Measurements from ENCODE around the gene UBQLNL. TPM values are rescaled to one million over a fixed set of nuclear protein-coding genes. Genes with fewer than 3 reads are reported as not detected.

Gene UBQLNL
- total RNA-seq, 1 donor from 2014 or later = 0.21 TPM

DNA sequence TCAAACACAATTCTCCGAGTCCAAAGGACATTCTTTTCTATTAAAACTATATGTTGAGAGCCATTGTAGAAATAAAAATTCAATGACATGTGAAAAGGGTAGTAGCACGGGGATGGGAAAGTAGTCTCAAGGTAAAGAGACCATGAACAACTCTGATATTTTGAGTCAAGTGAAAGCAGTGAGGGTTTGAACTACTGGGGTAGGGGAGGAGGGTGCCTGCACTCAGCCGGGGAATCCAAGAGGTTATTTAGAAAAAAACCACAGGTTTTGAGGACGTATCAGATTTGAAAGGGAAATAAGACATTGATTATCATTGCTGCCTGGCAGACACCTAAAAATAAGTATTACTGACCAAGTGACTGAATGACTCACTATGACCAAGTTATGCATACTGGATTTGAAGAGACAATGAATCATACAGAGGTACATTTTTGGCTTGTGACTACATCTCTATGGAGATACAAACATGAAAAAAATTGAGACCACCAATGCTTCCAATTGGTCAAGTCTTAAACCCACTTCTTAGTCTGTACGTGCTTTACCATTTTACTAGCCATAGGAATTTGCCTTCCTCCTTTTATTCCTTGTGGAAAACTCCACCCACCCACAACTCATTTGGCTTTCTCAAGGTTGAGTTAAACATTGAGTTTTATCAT, 34.1 kb upstream of the UBQLNL start:
- Histone ChIP-seq H3K4me3 (ENCODE audit: low read depth, low read length) (no peak overlapping the region), H3K27me3 (ENCODE audit: control insufficient read depth, insufficient read depth, low read length) (no peaks in the 10 kb centered on the region), H3K36me3 (ENCODE audit: control insufficient read depth, insufficient read depth, low read length) (no peaks in the 10 kb centered on the region)
- peak; percentile 51 for DNase-seq (ENCODE audit: low read depth)
- TF ChIP-seq, protein P1, sequence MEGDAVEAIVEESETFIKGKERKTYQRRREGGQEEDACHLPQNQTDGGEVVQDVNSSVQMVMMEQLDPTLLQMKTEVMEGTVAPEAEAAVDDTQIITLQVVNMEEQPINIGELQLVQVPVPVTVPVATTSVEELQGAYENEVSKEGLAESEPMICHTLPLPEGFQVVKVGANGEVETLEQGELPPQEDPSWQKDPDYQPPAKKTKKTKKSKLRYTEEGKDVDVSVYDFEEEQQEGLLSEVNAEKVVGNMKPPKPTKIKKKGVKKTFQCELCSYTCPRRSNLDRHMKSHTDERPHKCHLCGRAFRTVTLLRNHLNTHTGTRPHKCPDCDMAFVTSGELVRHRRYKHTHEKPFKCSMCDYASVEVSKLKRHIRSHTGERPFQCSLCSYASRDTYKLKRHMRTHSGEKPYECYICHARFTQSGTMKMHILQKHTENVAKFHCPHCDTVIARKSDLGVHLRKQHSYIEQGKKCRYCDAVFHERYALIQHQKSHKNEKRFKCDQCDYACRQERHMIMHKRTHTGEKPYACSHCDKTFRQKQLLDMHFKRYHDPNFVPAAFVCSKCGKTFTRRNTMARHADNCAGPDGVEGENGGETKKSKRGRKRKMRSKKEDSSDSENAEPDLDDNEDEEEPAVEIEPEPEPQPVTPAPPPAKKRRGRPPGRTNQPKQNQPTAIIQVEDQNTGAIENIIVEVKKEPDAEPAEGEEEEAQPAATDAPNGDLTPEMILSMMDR (IDR thresholded peaks at IDR 0.05; ENCODE audit: insufficient read depth, low read length, poor library complexity, severe bottlenecking) = no peak

DNA sequence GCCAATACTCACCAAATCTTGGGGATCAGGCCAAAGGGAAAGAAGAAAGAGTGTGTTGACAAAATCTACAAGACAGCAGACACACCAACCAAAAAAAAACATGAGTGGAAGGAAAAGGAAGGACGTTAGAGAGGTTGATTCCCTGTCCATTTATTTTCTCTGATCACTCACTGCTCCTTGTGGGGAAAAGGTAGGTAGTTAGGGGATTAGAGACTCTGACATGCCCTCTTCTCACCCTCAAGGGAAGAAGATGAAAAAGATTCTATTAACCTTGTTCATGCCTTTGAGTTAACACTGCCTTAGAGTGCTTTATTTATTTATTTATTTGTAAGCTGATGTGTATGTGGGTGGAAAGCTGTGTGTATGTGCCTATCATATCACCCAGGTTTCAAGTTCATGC, 31.9 kb upstream of the UBQLNL start, which contains the start of gene OR52H1:
Gene OR52H1 (minus strand): TSS at position 101 of the 400 bp plus-strand sequence. CDS start 3,035 bp downstream, outside the sequence.
- TF ChIP-seq, protein P1 (IDR thresholded peaks at IDR 0.05; ENCODE audit: insufficient read depth, low read length, poor library complexity, severe bottlenecking) = no peak
- no peaks in the 10 kb centered on the region for H3K36me3 ChIP-seq (ENCODE audit: control insufficient read depth, insufficient read depth, low read length)

DNA sequence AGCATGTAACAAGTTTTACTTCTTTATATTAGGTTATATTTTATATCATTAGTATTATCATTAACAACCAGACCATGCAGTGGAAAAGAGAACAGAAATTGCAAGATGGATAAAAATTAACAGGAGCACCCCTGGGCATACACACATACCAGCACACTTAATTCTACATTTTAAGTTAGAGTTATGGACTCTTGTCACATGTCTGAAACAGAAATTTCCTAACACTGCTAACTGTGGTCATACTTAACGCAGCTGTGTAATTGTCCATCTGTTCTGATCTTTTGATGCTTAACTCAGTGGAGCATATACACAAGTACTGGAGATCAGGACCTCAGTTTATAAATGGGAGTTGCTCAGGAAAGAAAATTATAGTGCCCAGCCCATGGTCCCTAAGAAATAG, 31.5 kb upstream of the UBQLNL start:
- TF ChIP-seq, protein P1 (IDR thresholded peaks at IDR 0.05; ENCODE audit: insufficient read depth, low read length, poor library complexity, severe bottlenecking) = no peak
- no peaks in the 10 kb centered on the region for H3K36me3 ChIP-seq (ENCODE audit: control insufficient read depth, insufficient read depth, low read length)
- no peak for DNase-seq (ENCODE audit: low read depth)
- H3K27me3 ChIP-seq (ENCODE audit: control insufficient read depth, insufficient read depth, low read length) = no peaks in the 10 kb centered on the region
- no peak overlapping the region for H3K4me3 ChIP-seq (ENCODE audit: low read depth, low read length)

More for the DNA sequence above, 31.9 kb upstream of the UBQLNL start, which contains the start of gene OR52H1:
- no peak for DNase-seq (ENCODE audit: low read depth)
- Histone ChIP-seq H3K4me3 (ENCODE audit: low read depth, low read length) (no peak within 1 kb of the TSS), H3K27me3 (ENCODE audit: control insufficient read depth, insufficient read depth, low read length) (no peaks in the 10 kb centered on the region)

DNA sequence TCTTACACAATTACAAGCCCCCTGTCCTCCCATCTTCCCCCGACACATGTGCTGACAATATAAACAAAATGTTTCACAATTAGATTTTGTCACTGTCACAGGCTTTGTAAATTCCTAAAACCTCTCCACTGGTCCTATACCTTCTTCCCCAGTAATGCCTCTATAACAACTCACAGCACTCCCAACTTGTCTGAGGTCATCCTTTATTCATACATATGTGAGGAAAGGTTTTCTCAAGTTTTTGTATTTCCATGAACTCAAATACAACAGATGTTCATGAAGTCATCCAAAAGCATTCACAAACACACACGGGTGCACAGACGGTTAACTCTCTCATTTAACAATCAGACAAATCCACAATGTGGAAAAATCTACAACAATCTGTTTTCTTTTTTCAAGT, 30.0 kb upstream of the UBQLNL start:
- H3K27me3 ChIP-seq (ENCODE audit: control insufficient read depth, insufficient read depth, low read length) = no peaks in the 10 kb centered on the region
- H3K36me3 ChIP-seq (ENCODE audit: control insufficient read depth, insufficient read depth, low read length) = no peaks in the 10 kb centered on the region
- no peak overlapping the region for H3K4me3 ChIP-seq (ENCODE audit: low read depth, low read length)
- DNase-seq (ENCODE audit: low read depth) = peak; percentile 21
- TF ChIP-seq, protein P1 (IDR thresholded peaks at IDR 0.05; ENCODE audit: insufficient read depth, low read length, poor library complexity, severe bottlenecking) = no peak

DNA sequence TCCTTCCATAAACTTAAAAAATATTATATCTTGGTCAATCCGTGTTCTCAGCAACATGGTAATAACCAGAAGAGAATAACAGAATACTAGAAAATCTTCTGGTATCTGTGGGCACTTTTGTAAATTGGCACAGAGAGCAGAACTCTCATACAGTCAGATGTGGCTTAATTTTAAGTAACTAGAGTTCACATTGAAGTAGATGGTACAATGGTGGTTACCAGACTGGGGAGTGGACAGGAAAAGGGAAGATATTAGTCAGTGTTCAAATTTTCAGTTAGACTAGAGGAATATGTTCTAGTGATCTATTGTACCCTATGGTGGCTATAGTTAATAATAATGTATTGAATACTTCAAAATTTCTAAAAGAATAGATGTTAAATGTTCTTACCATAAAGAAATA, 24.9 kb upstream of the UBQLNL start:
- TF ChIP-seq, protein P1 (IDR thresholded peaks at IDR 0.05; ENCODE audit: insufficient read depth, low read length, poor library complexity, severe bottlenecking) = no peak
- Histone ChIP-seq H3K36me3 (ENCODE audit: control insufficient read depth, insufficient read depth, low read length) (no peaks in the 10 kb centered on the region), H3K4me3 (ENCODE audit: low read depth, low read length) (no peak overlapping the region), H3K27me3 (ENCODE audit: control insufficient read depth, insufficient read depth, low read length) (no peaks in the 10 kb centered on the region)
- no peak for DNase-seq (ENCODE audit: low read depth)

DNA sequence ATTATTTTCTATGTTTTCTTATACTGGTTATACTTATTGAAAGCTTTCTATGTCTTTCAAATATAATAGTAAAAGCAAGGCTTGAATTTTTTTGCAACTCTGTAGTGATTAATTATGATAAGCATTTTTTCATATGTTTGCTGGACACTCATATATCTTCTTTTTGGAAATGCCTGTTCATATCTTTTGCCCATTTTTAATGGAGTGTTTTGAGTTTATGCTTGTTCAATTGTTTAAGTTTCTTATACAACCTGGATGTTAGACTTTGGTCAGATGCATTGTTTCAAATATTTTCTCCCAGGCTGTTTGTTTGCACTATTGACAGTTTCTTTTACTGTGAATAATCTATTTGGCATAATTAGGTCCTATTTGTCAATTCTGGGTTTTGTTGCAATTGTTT, 20.0 kb upstream of the UBQLNL start:
- Histone ChIP-seq H3K27me3 (ENCODE audit: control insufficient read depth, insufficient read depth, low read length) (no peaks in the 10 kb centered on the region), H3K4me3 (ENCODE audit: low read depth, low read length) (no peak overlapping the region), H3K36me3 (ENCODE audit: control insufficient read depth, insufficient read depth, low read length) (no peaks in the 10 kb centered on the region)
- no peak for DNase-seq (ENCODE audit: low read depth)
- TF ChIP-seq, protein P1 (IDR thresholded peaks at IDR 0.05; ENCODE audit: insufficient read depth, low read length, poor library complexity, severe bottlenecking) = no peak
